ENCODE results near the gene MICA. TPM values are rescaled to one million over a fixed set of nuclear protein-coding genes. Genes with fewer than 3 reads are reported as not detected.

MICA gene
- total RNA-seq, 4 donors from 2014 or later: 7.7 to 21.7 (median 13.9) TPM

DNA sequence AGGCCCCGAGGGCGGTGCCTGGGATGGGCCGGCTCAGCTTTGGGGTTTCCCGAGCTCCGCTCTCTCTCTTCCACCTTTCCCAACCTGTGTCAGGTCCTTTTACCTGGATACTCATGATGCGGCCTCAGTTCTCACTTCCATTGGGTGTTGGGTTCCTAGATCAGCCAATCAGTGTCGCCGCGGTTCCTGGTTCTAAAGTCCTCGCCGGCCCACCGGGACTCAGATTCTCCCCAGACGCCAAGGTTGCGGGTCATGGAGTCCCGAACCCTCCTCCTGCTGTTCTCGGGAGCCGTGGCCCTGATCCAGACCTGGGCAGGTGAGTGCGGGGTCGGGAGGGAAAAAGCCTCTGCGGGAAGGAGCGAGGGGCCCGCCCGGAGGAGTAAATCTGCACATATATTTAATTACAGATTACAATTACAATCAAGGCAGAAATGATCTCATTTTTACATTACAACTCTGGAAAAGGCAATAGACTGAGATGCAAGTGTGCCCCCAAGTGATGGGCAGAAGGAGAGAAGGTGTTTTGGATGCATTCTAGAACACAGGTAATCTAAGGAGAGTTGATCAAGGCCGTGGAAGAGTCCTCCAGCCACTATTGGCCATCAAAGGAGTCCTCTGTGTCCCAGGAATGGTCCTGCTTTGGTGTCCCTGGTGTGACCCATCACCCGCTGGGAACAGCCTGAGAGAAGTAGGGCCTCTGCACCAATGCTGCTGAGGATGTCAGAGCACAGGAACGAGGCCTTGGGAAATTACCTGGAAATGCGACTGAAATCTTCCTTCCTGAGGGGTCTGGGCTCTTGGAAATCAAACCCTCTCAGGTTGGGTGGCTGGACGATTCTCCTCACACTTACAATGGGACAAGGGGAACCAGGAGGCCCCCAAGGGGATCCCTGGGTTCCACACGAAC lies 59.8 kb downstream of the MICA start:
- TF ChIP-seq, protein P1, sequence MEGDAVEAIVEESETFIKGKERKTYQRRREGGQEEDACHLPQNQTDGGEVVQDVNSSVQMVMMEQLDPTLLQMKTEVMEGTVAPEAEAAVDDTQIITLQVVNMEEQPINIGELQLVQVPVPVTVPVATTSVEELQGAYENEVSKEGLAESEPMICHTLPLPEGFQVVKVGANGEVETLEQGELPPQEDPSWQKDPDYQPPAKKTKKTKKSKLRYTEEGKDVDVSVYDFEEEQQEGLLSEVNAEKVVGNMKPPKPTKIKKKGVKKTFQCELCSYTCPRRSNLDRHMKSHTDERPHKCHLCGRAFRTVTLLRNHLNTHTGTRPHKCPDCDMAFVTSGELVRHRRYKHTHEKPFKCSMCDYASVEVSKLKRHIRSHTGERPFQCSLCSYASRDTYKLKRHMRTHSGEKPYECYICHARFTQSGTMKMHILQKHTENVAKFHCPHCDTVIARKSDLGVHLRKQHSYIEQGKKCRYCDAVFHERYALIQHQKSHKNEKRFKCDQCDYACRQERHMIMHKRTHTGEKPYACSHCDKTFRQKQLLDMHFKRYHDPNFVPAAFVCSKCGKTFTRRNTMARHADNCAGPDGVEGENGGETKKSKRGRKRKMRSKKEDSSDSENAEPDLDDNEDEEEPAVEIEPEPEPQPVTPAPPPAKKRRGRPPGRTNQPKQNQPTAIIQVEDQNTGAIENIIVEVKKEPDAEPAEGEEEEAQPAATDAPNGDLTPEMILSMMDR (IDR thresholded peaks at IDR 0.05): no peak
- TF ChIP-seq POLR2A (IDR thresholded peaks at IDR 0.05): no peak
- intact Hi-C loops (cut with DNase I; ENCODE audit: low total_unique reads): no loop called here
- peak overlapping the region; percentile 26 for H3K4me3 ChIP-seq (ENCODE audit: low read depth, poor library complexity, severe bottlenecking)
- 12 to 15% methylated on average over 29 of the region's 29 CpGs for WGBS, 2 donors
- DNase-seq (ENCODE audit: low spot score in 2 of 2): peak; percentile 93 to 98

DNA sequence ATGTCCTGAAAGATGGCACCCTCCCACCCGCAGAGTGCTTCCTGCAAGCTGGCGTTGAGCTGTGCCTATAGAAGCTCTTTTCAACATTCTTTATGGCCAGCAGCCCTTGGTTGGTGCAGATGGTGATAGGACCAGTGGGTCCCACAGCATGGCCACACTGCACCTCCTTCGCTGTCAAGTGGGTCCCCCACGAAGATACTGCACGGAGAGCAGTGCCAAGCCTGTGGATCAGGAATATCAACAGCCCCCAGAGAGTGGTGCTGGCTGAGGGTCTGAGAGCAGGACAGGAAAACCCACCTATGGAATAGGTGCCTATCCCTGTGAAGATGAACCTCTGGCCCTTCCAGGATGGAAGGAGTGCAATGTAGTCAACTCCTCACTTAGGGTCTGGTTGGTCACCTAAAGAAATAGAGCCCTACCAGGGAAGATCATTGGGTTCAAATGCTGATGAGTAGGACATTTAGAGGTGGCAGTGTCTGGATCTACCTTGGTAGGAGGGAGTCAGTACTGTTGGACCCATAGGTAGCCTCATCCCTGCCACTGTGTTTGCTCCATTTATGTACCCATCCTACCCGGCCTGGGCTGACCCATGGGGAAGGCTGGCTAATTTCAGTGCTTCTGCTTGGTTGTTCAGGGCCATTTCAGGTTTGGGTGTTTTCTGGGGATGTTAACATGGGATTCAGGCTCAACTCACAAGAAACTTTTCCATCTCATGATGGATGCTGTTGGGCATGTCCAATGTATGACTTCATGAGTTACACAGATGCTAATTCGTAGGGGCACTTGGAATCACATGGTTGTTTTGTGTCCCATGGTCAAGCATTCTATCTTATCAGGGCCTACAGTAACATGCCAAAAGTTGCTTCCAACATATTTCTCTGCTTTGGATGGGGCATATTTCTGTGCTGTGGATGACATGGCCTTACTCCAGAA lies 61.1 kb downstream of the MICA start:
- no peak overlapping the region for H3K4me3 ChIP-seq (ENCODE audit: low read depth, poor library complexity, severe bottlenecking)
- intact Hi-C loops (cut with DNase I; ENCODE audit: low total_unique reads): no loop called here
- DNase-seq (ENCODE audit: low spot score in 2 of 2): no peak
- TF ChIP-seq, protein P1 (IDR thresholded peaks at IDR 0.05): no peak
- TF ChIP-seq POLR2A (IDR thresholded peaks at IDR 0.05): no peak
- WGBS, 2 donors: 81 to 86% methylated on average over 7 of the region's 7 CpGs

Small RNAs within 50 kb of the gene (microRNA-seq; reads per million reads assigned to microRNA genes)
- gene MIR6891 (ENCODE audit: borderline number of aligned reads in 1 of 2, borderline replicate concordance in 2 of 2): 0 reads per million in 2 donors

Other genes with a start within 250 kb of the MICA start
- gene CCHCR1, start 245.8 kb upstream of the MICA start, total RNA-seq: 10 to 100 TPM; 13.1 to 34.1 (median 21.7) TPM
- gene TCF19, start 245.0 kb upstream of the MICA start, total RNA-seq: 10 to 100 TPM; 18.9 to 24.2 (median 20.8) TPM
- gene POU5F1, start 232.9 kb upstream of the MICA start, total RNA-seq: 1 to 10 TPM in 3 of 4 donors, under 1 TPM in 1; 0.47 to 5.2 (median 3.3) TPM
- 100 to 1,000 TPM; 387 to 776 (median 534) TPM for gene HLA-C, start 131.5 kb upstream of the MICA start, total RNA-seq
- 1,000 to 10,000 TPM; 1,061 to 2,090 (median 1,325) TPM for gene HLA-B, start 46.4 kb upstream of the MICA start, total RNA-seq
- gene MICB, start 94.5 kb downstream of the MICA start, total RNA-seq: 1 to 10 TPM in 2 of 4 donors, under 1 TPM in 2; 0.61 to 2.6 (median 1.2) TPM
- not detected for gene MCCD1, start 125.4 kb downstream of the MICA start, total RNA-seq
- gene DDX39B, start 138.4 kb downstream of the MICA start, total RNA-seq: 100 to 1,000 TPM; 176 to 355 (median 238) TPM
- gene ATP6V1G2, start 143.0 kb downstream of the MICA start, total RNA-seq: 1 to 10 TPM in 1 of 4 donors, under 1 TPM in 1, not detected in 2; 0.46 to 1.3 TPM
- gene NFKBIL1, start 144.0 kb downstream of the MICA start, total RNA-seq: 10 to 100 TPM; 25.2 to 44.4 (median 28.5) TPM
- gene LTA, start 168.7 kb downstream of the MICA start, total RNA-seq: not detected
- 1 to 10 TPM in 1 of 4 donors, under 1 TPM in 3; 0.38 to 1.4 (median 0.59) TPM for gene TNF, start 172.0 kb downstream of the MICA start, total RNA-seq
- 1 to 10 TPM in 1 of 4 donors, not detected in 3; 1.1 TPM for gene LTB, start 178.8 kb downstream of the MICA start, total RNA-seq
- 1 to 10 TPM; 1.6 to 7.0 (median 4.4) TPM for gene LST1, start 182.7 kb downstream of the MICA start, total RNA-seq
- not detected for gene NCR3, start 189.4 kb downstream of the MICA start, total RNA-seq
- 10 to 100 TPM in 1 of 4 donors, 1 to 10 TPM in 3; 4.8 to 13.7 (median 7.2) TPM for gene AIF1, start 211.6 kb downstream of the MICA start, total RNA-seq
- 100 to 1,000 TPM in 1 of 4 donors, 10 to 100 TPM in 3; 57.4 to 131 (median 73.7) TPM for gene PRRC2A, start 217.1 kb downstream of the MICA start, total RNA-seq
- 100 to 1,000 TPM; 255 to 338 (median 287) TPM for gene BAG6, start 249.1 kb downstream of the MICA start, total RNA-seq